ENCODE data around the gene ADGRV1.
"Not testable (repeated sequence)": the region's sequence is repeated elsewhere in the genome, so short reads cannot be mapped to it uniquely, and the experiment has no call there.

Gene ADGRV1

GRCh38 chr5:91030521-91031401, 472.2 kb downstream of the ADGRV1 start:
- no peak overlapping the region for H3K27ac ChIP-seq (ENCODE audit: poor library complexity, severe bottlenecking)
- no peaks in the 10 kb centered on the region for H3K9me3 ChIP-seq (ENCODE audit: severe bottlenecking)
- no peak overlapping the region for H3K4me3 ChIP-seq (ENCODE audit: severe bottlenecking)
- no peak for DNase-seq (ENCODE audit: low spot score)
- H3K4me1 ChIP-seq (ENCODE audit: insufficient read depth, poor library complexity, severe bottlenecking): no peaks in the 10 kb centered on the region
- peak; percentile 65; the same call in 2 of the 3 replicates for ATAC-seq (ENCODE audit: low read depth)
- H3K27me3 ChIP-seq (ENCODE audit: insufficient read depth, poor library complexity, severe bottlenecking): no peaks in the 10 kb centered on the region
- H3K36me3 ChIP-seq (ENCODE audit: low read depth): no peaks in the 10 kb centered on the region
- TF ChIP-seq, protein P1, sequence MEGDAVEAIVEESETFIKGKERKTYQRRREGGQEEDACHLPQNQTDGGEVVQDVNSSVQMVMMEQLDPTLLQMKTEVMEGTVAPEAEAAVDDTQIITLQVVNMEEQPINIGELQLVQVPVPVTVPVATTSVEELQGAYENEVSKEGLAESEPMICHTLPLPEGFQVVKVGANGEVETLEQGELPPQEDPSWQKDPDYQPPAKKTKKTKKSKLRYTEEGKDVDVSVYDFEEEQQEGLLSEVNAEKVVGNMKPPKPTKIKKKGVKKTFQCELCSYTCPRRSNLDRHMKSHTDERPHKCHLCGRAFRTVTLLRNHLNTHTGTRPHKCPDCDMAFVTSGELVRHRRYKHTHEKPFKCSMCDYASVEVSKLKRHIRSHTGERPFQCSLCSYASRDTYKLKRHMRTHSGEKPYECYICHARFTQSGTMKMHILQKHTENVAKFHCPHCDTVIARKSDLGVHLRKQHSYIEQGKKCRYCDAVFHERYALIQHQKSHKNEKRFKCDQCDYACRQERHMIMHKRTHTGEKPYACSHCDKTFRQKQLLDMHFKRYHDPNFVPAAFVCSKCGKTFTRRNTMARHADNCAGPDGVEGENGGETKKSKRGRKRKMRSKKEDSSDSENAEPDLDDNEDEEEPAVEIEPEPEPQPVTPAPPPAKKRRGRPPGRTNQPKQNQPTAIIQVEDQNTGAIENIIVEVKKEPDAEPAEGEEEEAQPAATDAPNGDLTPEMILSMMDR (IDR thresholded peaks at IDR 0.05; ENCODE audit: poor library complexity, severe bottlenecking): no peak

DNA sequence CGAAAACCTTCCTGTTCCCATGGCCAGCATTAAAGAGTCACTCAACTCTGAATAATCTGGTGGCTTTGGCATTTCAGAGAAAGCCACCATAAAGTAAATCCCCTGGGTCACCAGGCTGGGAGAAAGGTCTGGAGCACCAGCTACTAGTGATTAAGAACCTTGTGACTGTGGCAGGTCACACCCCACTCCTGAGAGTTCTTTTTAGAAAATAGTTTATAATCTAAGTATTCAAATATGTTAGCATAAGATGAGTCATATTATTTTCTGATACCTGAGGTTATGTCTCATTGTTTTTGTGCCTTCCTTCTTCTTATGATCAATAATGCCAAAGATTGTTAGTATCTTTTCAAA, 472.8 kb downstream of the ADGRV1 start:
- no peaks in the 10 kb centered on the region for H3K36me3 ChIP-seq (ENCODE audit: low read depth)
- no peak overlapping the region for H3K27ac ChIP-seq (ENCODE audit: poor library complexity, severe bottlenecking)
- no peak for ATAC-seq (ENCODE audit: low read depth)
- H3K9me3 ChIP-seq (ENCODE audit: severe bottlenecking): no peaks in the 10 kb centered on the region
- no peak for DNase-seq (ENCODE audit: low spot score)
- TF ChIP-seq, protein P1 (IDR thresholded peaks at IDR 0.05; ENCODE audit: poor library complexity, severe bottlenecking): no peak
- no peaks in the 10 kb centered on the region for H3K4me1 ChIP-seq (ENCODE audit: insufficient read depth, poor library complexity, severe bottlenecking)
- no peaks in the 10 kb centered on the region for H3K27me3 ChIP-seq (ENCODE audit: insufficient read depth, poor library complexity, severe bottlenecking)
- H3K4me3 ChIP-seq (ENCODE audit: severe bottlenecking): no peak overlapping the region

GRCh38 chr5:91032125-91032524, 473.5 kb downstream of the ADGRV1 start:
- ATAC-seq (ENCODE audit: low read depth) (no peak), DNase-seq (ENCODE audit: low spot score) (no peak)
- Histone ChIP-seq H3K9me3 (ENCODE audit: severe bottlenecking) (no peaks in the 10 kb centered on the region), H3K4me1 (ENCODE audit: insufficient read depth, poor library complexity, severe bottlenecking) (no peaks in the 10 kb centered on the region), H3K36me3 (ENCODE audit: low read depth) (no peaks in the 10 kb centered on the region), H3K27me3 (ENCODE audit: insufficient read depth, poor library complexity, severe bottlenecking) (no peaks in the 10 kb centered on the region), H3K27ac (ENCODE audit: poor library complexity, severe bottlenecking) (no peak overlapping the region), H3K4me3 (ENCODE audit: severe bottlenecking) (no peak overlapping the region)
- TF ChIP-seq, protein P1 (IDR thresholded peaks at IDR 0.05; ENCODE audit: poor library complexity, severe bottlenecking): no peak

GRCh38 chr5:91033370-91033769, 474.8 kb downstream of the ADGRV1 start:
- TF ChIP-seq, protein P1 (IDR thresholded peaks at IDR 0.05; ENCODE audit: poor library complexity, severe bottlenecking): no peak
- ATAC-seq (ENCODE audit: low read depth): no peak
- H3K4me3 ChIP-seq (ENCODE audit: severe bottlenecking): no peak overlapping the region
- H3K9me3 ChIP-seq (ENCODE audit: severe bottlenecking): no peaks in the 10 kb centered on the region
- H3K4me1 ChIP-seq (ENCODE audit: insufficient read depth, poor library complexity, severe bottlenecking): no peaks in the 10 kb centered on the region
- no peaks in the 10 kb centered on the region for H3K36me3 ChIP-seq (ENCODE audit: low read depth)
- H3K27ac ChIP-seq (ENCODE audit: poor library complexity, severe bottlenecking): no peak overlapping the region
- DNase-seq (ENCODE audit: low spot score): no peak
- H3K27me3 ChIP-seq (ENCODE audit: insufficient read depth, poor library complexity, severe bottlenecking): no peaks in the 10 kb centered on the region

DNA sequence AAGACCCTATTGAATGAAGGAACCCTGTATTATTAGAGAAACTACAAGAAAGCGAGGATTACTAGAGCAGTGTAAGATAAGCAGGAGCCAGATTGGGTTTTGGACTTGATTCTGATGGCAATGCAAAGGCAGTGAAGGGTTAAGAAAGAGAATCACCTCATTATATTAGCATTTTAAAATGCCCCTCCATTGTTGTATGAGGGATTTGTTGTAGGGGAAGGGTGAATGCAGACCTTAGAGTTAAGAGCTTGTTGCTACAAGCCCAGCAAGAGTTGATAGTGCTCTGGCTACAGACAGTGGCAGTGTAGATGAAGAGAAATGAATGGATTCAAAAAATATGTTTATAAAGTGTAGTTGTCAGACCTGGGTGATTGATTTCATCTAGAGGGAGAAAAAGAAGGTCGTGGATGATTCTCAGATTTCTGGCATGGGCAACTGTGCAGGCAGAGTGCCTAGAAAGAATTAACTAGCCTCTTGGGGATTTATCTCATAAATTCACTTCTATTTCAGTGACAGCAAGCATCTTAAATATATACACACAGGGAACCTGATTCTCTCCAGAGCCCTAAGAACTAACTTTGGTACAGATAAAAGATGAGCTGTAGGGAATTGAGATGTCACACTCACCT, 479.7 kb downstream of the ADGRV1 start:
- TF ChIP-seq, protein P1 (IDR thresholded peaks at IDR 0.05; ENCODE audit: poor library complexity, severe bottlenecking): no peak
- Histone ChIP-seq H3K27ac (ENCODE audit: poor library complexity, severe bottlenecking) (no peak overlapping the region), H3K9me3 (ENCODE audit: severe bottlenecking) (no peaks in the 10 kb centered on the region), H3K27me3 (ENCODE audit: insufficient read depth, poor library complexity, severe bottlenecking) (no peaks in the 10 kb centered on the region), H3K36me3 (ENCODE audit: low read depth) (no peaks in the 10 kb centered on the region), H3K4me1 (ENCODE audit: insufficient read depth, poor library complexity, severe bottlenecking) (no peaks in the 10 kb centered on the region), H3K4me3 (ENCODE audit: severe bottlenecking) (no peak overlapping the region)
- no peak for ATAC-seq (ENCODE audit: low read depth)
- no peak for DNase-seq (ENCODE audit: low spot score)

DNA sequence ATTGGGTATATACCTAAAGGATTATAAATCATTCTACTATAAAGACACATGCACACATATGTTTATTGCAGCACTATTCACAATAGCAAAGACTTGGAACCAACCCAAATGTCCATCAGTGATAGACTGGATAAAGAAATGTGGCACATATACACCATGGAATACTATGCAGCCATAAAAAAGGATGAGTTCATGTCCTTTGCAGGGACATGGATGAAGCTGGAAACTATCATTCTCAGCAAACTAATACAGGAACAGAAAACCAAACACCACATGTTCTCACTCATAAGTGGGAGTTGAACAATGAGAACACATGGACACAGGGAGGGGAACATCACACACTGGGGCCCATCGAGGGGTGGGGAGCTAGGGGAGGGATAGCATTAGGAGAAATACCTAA, 482.5 kb downstream of the ADGRV1 start:
- ATAC-seq (ENCODE audit: low read depth): not testable (repeated sequence)

More for the DNA sequence above, 482.5 kb downstream of the ADGRV1 start:
- H3K36me3 ChIP-seq (ENCODE audit: low read depth); DNase-seq (ENCODE audit: low spot score); H3K4me3 ChIP-seq (ENCODE audit: severe bottlenecking); H3K27ac ChIP-seq (ENCODE audit: poor library complexity, severe bottlenecking); H3K9me3 ChIP-seq (ENCODE audit: severe bottlenecking); H3K27me3 ChIP-seq (ENCODE audit: insufficient read depth, poor library complexity, severe bottlenecking); H3K4me1 ChIP-seq (ENCODE audit: insufficient read depth, poor library complexity, severe bottlenecking): not testable (repeated sequence)
